H1 (cell line): Measurements from ENCODE around the gene SLC25A24. TPM values are rescaled to one million over a fixed set of nuclear protein-coding genes. Genes with fewer than 3 reads are reported as not detected.

Source experiments
- CTCF ChIA-PET: fragments of 300-600 bp; sonication (Branson Sonifier 250); formaldehyde crosslinking; loops from one replicate; lab custom pipeline; 2021; ENCODE audit not compliant: partially characterized antibody; lab: Charles Lee
- POLR2A ChIA-PET: fragments of 300-600 bp; sonication (Branson Sonifier 250); formaldehyde crosslinking; loops from one replicate; lab custom pipeline; 2021; ENCODE audit warnings: inconsistent platforms; ENCODE audit not compliant: partially characterized antibody; lab: Charles Lee
- DNase-seq, 2 experiments: peaks; one replicate each; pipeline versions ENCODE4 v3.0.0 to v3.0.0-alpha.2; 2010 to 2022; ENCODE audit warnings: low spot score in 2 of 2, low read depth in 1 of 2, mixed read lengths in 1 of 2
- FAIRE-seq: peaks from 2 replicates; lab custom pipeline; 2011; peaks lifted over from hg19 to GRCh38; lab: Jason Lieb, UNC
- H2AFZ ChIP-seq: 2 replicates; pipeline ENCODE4 v1.8.1; 2012; ENCODE audit warnings: low read length, inconsistent platforms
- H2AK5ac ChIP-seq: 2 replicates; pipeline ENCODE4 v1.6.1; 2013; ENCODE audit warnings: low read depth, low read length
- H2BK120ac ChIP-seq: replicated peaks from 2 replicates; pipeline ENCODE3; 2013; ENCODE audit warnings: low read depth, low read length, inconsistent platforms
- H2BK12ac ChIP-seq: 2 replicates; pipeline ENCODE4 v1.6.1; 2013; ENCODE audit warnings: low read depth, low read length
- H2BK15ac ChIP-seq: 2 replicates; pipeline ENCODE4 v1.6.1; 2013; ENCODE audit warnings: low read length
- H2BK20ac ChIP-seq: 2 replicates; pipeline ENCODE4 v1.6.1; 2013; ENCODE audit warnings: low read length
- H2BK5ac ChIP-seq: 2 replicates; pipeline ENCODE4 v1.6.1; 2013; ENCODE audit warnings: low read depth, low read length
- H3K14ac ChIP-seq: 2 replicates; pipeline ENCODE4 v1.6.1; 2013; ENCODE audit warnings: inconsistent platforms; ENCODE audit not compliant: insufficient read length
- H3K18ac ChIP-seq: 2 replicates; pipeline ENCODE4 v1.6.1; 2013; ENCODE audit warnings: low read length; ENCODE audit errors: extremely low read depth
- H3K23ac ChIP-seq: 2 replicates; pipeline ENCODE4 v1.6.1; 2013; ENCODE audit warnings: inconsistent platforms; ENCODE audit not compliant: insufficient read length
- H3K23me2 ChIP-seq: 2 replicates; pipeline ENCODE4 v1.6.1; 2013; ENCODE audit warnings: low read depth, low read length
- H3K27ac ChIP-seq: 2 replicates; pipeline ENCODE4 v1.6.1; 2011; ENCODE audit warnings: low read depth, low read length, inconsistent platforms
- H3K27me3 ChIP-seq, 4 experiments: replicated peaks in 1 of 4; 1 replicate in 1 of 4; 2 replicates in 3 of 4; pipeline versions ENCODE4 v1.6.1 to v1.8.1; 2011 to 2013; ENCODE audit warnings: low read length in 3 of 4, mild to moderate bottlenecking in 3 of 4, inconsistent platforms in 2 of 4, mixed read lengths in 2 of 4, moderate library complexity in 1 of 4; ENCODE audit not compliant: control insufficient read depth in 3 of 4, insufficient read depth in 3 of 4; ENCODE audit errors: extremely low read depth in 1 of 4
- H3K36me3 ChIP-seq, 4 experiments: 2 replicates each; pipeline versions ENCODE4 v1.6.1 to v1.8.1; 2011 to 2013; ENCODE audit warnings: mild to moderate bottlenecking in 4 of 4, low read length in 3 of 4, moderate library complexity in 2 of 4, control low read depth in 1 of 4, inconsistent platforms in 1 of 4; ENCODE audit not compliant: insufficient read depth in 4 of 4, control insufficient read depth in 2 of 4
- H3K4ac ChIP-seq: replicated peaks from 2 replicates; pipeline ENCODE3; 2013; ENCODE audit warnings: low read length, low read depth, mixed read lengths, inconsistent platforms; ENCODE audit not compliant: insufficient read length
- H3K4me1 ChIP-seq, 4 experiments: replicated peaks in 1 of 4; 1 replicate in 1 of 4; 2 replicates in 3 of 4; pipeline versions ENCODE4 v1.6.1 to v1.8.1; 2011 to 2013; ENCODE audit warnings: low read length in 3 of 4, inconsistent platforms in 2 of 4, mixed read lengths in 1 of 4; ENCODE audit not compliant: insufficient read depth in 4 of 4, control insufficient read depth in 3 of 4
- H3K4me2 ChIP-seq, 2 experiments: 2 replicates each; pipeline versions ENCODE4 v1.6.1 to v1.8.1; 2011 to 2013; ENCODE audit warnings: low read depth in 2 of 2, low read length in 2 of 2, control low read depth in 1 of 2, inconsistent platforms in 1 of 2, mild to moderate bottlenecking in 1 of 2; ENCODE audit not compliant: insufficient read depth in 1 of 2
- H3K4me3 ChIP-seq, 4 experiments: fragments of 200-600, 300-600 bp in 1 of 4; sonication (generic), shearing (Covaris generic), sonication (Bioruptor Twin) in 1 of 4; 2 replicates each; pipeline versions ENCODE4 v1.5.1 to v1.8.1; 2011 to 2016; ENCODE audit warnings: low read length in 4 of 4, low read depth in 3 of 4, control low read depth in 2 of 4, inconsistent platforms in 2 of 4, mild to moderate bottlenecking in 2 of 4, mixed read lengths in 1 of 4, moderate library complexity in 1 of 4; ENCODE audit not compliant: insufficient read depth in 2 of 4; ENCODE audit errors: extremely low read depth in 1 of 4
- H3K56ac ChIP-seq: replicated peaks from 2 replicates; pipeline ENCODE3; 2013; ENCODE audit warnings: low read depth, mild to moderate bottlenecking, mixed read lengths, low read length, inconsistent platforms; ENCODE audit not compliant: insufficient read length
- H3K79me1 ChIP-seq: 2 replicates; pipeline ENCODE4 v1.6.1; 2013; ENCODE audit warnings: low read depth, low read length, control low read depth
- H3K79me2 ChIP-seq, 2 experiments: 2 replicates each; pipeline versions ENCODE4 v1.6.1 to v1.8.1; 2012 to 2013; ENCODE audit warnings: low read length in 2 of 2, mild to moderate bottlenecking in 2 of 2, inconsistent platforms in 1 of 2; ENCODE audit not compliant: insufficient read depth in 2 of 2, control insufficient read depth in 1 of 2
- H3K9ac ChIP-seq, 4 experiments: replicated peaks in 1 of 4; 1 replicate in 1 of 4; 2 replicates in 3 of 4; pipeline versions ENCODE4 v1.6.1 to v1.8.1; 2011 to 2013; ENCODE audit warnings: low read depth in 3 of 4, low read length in 3 of 4, control low read depth in 2 of 4, mild to moderate bottlenecking in 2 of 4, moderate library complexity in 2 of 4, inconsistent platforms in 1 of 4; ENCODE audit errors: extremely low read depth in 1 of 4
- H3K9me3 ChIP-seq, 2 experiments: 2 replicates each; pipeline versions ENCODE4 v1.6.1 to v1.8.1; 2012 to 2013; ENCODE audit warnings: mild to moderate bottlenecking in 2 of 2, moderate library complexity in 2 of 2, control low read depth in 1 of 2, inconsistent platforms in 1 of 2, low read depth in 1 of 2, low read length in 1 of 2, mixed read lengths in 1 of 2; ENCODE audit not compliant: insufficient read depth in 2 of 2
- H4K20me1 ChIP-seq, 2 experiments: replicated peaks in 1 of 2; 2 replicates each; pipeline versions ENCODE3 to v1.8.1; 2011 to 2013; ENCODE audit warnings: inconsistent platforms in 2 of 2, low read length in 2 of 2, mild to moderate bottlenecking in 1 of 2; ENCODE audit not compliant: insufficient read depth in 2 of 2, control insufficient read depth in 1 of 2
- H4K5ac ChIP-seq: 2 replicates; pipeline ENCODE4 v1.6.1; 2013; ENCODE audit warnings: low read length, low read depth, mixed read lengths, inconsistent platforms; ENCODE audit not compliant: insufficient read length
- H4K8ac ChIP-seq: 2 replicates; pipeline ENCODE4 v1.8.0; 2013; ENCODE audit warnings: mild to moderate bottlenecking, moderate library complexity, low read length, inconsistent platforms; ENCODE audit not compliant: insufficient read depth; ENCODE audit errors: extremely low read depth
- H4K91ac ChIP-seq: replicated peaks from 2 replicates; pipeline ENCODE3; 2013; ENCODE audit warnings: low read length, mixed read lengths, inconsistent platforms; ENCODE audit not compliant: insufficient read length
- CTBP2 ChIP-seq: IDR thresholded peaks from 2 replicates; pipeline ENCODE4 v1.7.0; 2011; ENCODE audit warnings: borderline replicate concordance, mild to moderate bottlenecking, moderate library complexity, mixed read lengths, low read length; ENCODE audit not compliant: insufficient read depth, insufficient read length
- SAP30 ChIP-seq: fragments of 300-600 bp; sonication (generic); IDR thresholded peaks from 2 replicates; pipeline ENCODE4 v1.7.1; 2012; ENCODE audit warnings: low read length, moderate library complexity, mild to moderate bottlenecking, inconsistent platforms; ENCODE audit not compliant: insufficient read depth, insufficient replicate concordance
- WGBS, 2 experiments: shearing (Covaris generic) in 1 of 2; methylation state at CpG; one replicate each; pipeline versions ENCODE4 v1.1.6 to v1.1.7; 2013 to 2015; ENCODE audit warnings: low lambda C conversion rate in 2 of 2, mixed read lengths in 2 of 2, inconsistent platforms in 1 of 2, low coverage in 1 of 2, missing lambda C conversion rate in 1 of 2; ENCODE audit not compliant: insufficient replicate concordance in 2 of 2, insufficient coverage in 1 of 2, insufficient read length in 1 of 2; ENCODE audit errors: extremely low coverage in 1 of 2, missing lambda C conversion rate in 1 of 2; 5-methylcytosine and 5-hydroxymethylcytosine counted together
- polyA plus RNA-seq, 7 experiments: library from polyadenylated mRNA; depleted of rRNA in 3 of 7; stranded (reverse) in 5 of 7; unstranded in 2 of 7; fragments of >200 nt in 5 of 7; fragments of 200-250 nt in 2 of 7; gene quantifications; 1 replicate in 5 of 7; 2 replicates in 1 of 7; 4 replicates in 1 of 7; pipeline versions ENCODE4 v1.2.1 to v1.2.3, GENCODE V29; 2011 to 2013; ENCODE audit warnings: missing spikeins in 2 of 7, mixed read lengths in 2 of 7
- total RNA-seq: library from RNA; stranded (reverse); fragmentation: NEBNext Ultra II Directional; extraction: Animal tissue kit (Norgen Biotek cat#: 25700); gene quantifications from 2 replicates; pipeline ENCODE4 v1.2.1, GENCODE V29; 2021

Gene SLC25A24
- total and polyA plus RNA-seq, 2 of the 8 experiments (the other 6 are each of a cell fraction or from before 2014, with no cell fraction given), result 13.6 to 40.6 TPM

DNA sequence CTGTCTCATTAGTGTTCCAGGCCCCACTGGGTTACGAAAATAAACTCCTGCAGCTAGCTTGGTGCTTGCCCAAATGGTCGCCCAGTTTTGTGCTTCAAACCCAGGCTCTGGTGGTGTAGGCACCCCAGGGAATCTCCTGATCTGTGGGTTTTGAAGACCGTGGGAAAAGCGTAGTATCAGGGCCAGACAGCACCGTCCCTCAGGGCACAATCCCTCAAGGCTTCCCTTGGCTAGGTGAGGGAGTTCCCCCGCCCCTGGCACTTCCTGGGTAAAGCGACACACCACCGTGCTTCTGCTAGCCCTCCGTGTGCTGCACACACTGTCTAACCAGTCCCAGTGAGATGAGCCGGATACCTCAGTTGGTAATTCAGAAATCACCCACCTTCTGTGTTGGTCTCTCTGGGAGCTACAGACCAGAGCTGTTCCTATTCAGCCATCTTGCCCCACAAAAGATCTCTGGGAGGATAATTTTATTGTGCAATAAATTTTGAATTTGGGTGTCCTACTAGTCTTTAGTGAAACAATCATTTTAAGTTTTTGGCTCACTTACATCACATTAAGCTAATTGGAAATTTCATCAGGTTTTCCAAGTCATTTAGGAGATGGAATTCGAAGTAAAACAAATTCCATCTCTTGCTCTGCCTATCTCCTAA lies 9.4 kb upstream of the SLC25A24 start:
- no peak for DNase-seq

More for the DNA sequence above, 9.4 kb upstream of the SLC25A24 start:
- no peak for FAIRE-seq
- H3K4me3 ChIP-seq, result no peak overlapping the region
- H2BK120ac ChIP-seq, result no peak overlapping the region
- WGBS, 2 experiments, result 89% methylated on average over 11 of the region's 11 CpGs; no CpG with 5 or more reads in 1 of the 2 experiments
- H2BK20ac ChIP-seq, result peak overlapping the region; percentile 56; the same call in 1 of the 2 replicates
- H3K14ac ChIP-seq, result no peak overlapping the region
- H3K9ac ChIP-seq, result no peak overlapping the region; a peak in 1 of 7 replicates
- H3K56ac ChIP-seq, result no peak overlapping the region
- no peak overlapping the region for H2AK5ac ChIP-seq
- H4K91ac ChIP-seq, result no peak overlapping the region
- H2BK15ac ChIP-seq, result no peak overlapping the region
- H3K27me3 ChIP-seq, result no peaks in the 10 kb centered on the region
- TF ChIP-seq SAP30 (no peak), CTBP2 (no peak)
- no peaks in the 10 kb centered on the region for H4K20me1 ChIP-seq
- peak overlapping the region; percentile 52; the same call in 1 of the 2 replicates for H2BK5ac ChIP-seq
- H3K9me3 ChIP-seq, result no peaks in the 10 kb centered on the region
- H3K27ac ChIP-seq, result 0 out of 2 replicates have a peak overlapping the region, but pooled peaks have one; percentile 0
- ChIA-PET CTCF (interaction anchor here (0.8 to 1.2 kb wide), 3 partner anchors 118 to 312 kb away, joined by 3 to 4 read pairs (median 3); no protein-coding TSS in a partner anchor), POLR2A (interaction anchor here (0.6 to 1.7 kb wide), 2 partner anchors 10 to 593 kb away, joined by 3 to 14 read pairs; partner anchors contain the start of gene SLC25A24)
- peak overlapping the region; percentile 78 for H2AFZ ChIP-seq
- H3K4ac ChIP-seq, result no peak overlapping the region
- no peak overlapping the region for H4K8ac ChIP-seq
- no peaks in the 10 kb centered on the region for H3K36me3 ChIP-seq
- H3K4me1 ChIP-seq, result no peaks in the 10 kb centered on the region; a peak in 1 of 7 replicates
- no peak overlapping the region for H3K4me2 ChIP-seq
- no peak overlapping the region for H4K5ac ChIP-seq
- H3K79me2 ChIP-seq, result no peaks in the 10 kb centered on the region
- no peak overlapping the region for H3K23ac ChIP-seq
- peak overlapping the region; percentile 9 for H3K18ac ChIP-seq
- H3K23me2 ChIP-seq, result no peaks in the 10 kb centered on the region
- no peaks in the 10 kb centered on the region for H3K79me1 ChIP-seq
- peak overlapping the region; percentile 33; the same call in 1 of the 2 replicates for H2BK12ac ChIP-seq
